GM21381 (cell line): ENCODE measurements around the gene PRR14.
A peak's percentile ranks its signal among the peaks of the same experiment; 100 is the strongest.

ENCODE experiments used
- ATAC-seq: cut with Tn5 transposase; IDR thresholded peaks from one replicate; pipeline ENCODE4 v1.9.1; 2021; ENCODE audit warnings: mild to moderate bottlenecking, moderate library complexity; ENCODE audit not compliant: unreplicated experiment

Gene PRR14

DNA sequence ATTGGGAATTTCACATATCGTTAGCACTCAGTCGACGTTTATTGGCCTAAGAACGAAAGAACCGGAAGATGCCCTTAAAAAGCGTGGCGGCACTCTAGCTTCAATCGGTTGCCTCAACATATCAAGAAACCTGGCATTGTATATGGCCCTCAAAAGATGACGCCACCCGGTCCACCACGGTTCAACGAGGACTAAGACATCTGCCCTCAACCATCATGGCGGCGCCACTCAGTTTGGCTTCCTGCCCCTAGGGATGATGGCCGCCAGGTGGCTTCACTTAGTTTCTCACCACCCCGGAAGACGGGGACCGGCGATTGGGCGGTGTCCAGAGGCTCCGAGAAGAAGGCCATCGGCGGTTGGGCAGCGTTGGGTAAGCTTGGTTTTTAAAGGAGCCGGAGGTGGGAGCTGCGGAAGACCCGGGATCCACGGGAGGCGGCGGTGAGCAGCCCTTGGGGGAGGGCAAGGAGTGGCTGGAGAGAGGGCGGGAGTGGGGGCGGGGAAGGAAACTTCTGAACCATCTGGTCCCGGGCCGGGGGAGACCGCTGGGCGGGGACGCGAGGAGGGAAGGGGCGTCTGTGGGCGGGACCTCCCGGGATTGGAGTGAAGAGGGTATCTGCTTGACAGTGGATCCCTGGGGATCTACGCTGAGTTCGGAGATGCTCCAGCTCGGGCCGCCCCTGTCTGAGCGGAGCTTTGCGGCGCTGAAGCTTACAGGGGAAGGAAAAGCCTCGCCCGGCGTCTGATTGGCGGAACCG, at the start of gene PRR14:
Gene PRR14, plus strand, starts transcription at position 592 of the 755 bp plus-strand sequence. CDS start 686 bp downstream, outside the sequence.
- ATAC-seq: peak; percentile 64

DNA sequence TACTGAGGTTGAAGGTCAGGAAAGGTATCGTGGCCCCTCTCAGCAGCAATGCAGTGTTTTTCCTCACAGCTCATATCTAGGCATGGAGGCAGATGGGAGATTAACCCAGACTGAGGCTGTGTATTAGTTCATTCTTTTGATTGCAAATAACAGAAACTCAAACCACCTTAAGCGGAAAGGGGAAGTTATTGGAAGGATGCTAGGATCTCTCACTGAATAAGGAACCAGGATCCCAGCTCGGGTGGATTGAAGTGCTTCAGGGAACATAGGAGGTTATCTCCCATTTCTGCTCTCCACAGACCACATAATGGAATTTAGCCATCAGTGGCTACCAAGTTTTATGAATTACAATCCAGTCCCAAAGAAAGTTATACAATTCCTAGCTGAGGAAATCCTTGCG, 48.8 kb upstream of the PRR14 start:
- no peak for ATAC-seq

DNA sequence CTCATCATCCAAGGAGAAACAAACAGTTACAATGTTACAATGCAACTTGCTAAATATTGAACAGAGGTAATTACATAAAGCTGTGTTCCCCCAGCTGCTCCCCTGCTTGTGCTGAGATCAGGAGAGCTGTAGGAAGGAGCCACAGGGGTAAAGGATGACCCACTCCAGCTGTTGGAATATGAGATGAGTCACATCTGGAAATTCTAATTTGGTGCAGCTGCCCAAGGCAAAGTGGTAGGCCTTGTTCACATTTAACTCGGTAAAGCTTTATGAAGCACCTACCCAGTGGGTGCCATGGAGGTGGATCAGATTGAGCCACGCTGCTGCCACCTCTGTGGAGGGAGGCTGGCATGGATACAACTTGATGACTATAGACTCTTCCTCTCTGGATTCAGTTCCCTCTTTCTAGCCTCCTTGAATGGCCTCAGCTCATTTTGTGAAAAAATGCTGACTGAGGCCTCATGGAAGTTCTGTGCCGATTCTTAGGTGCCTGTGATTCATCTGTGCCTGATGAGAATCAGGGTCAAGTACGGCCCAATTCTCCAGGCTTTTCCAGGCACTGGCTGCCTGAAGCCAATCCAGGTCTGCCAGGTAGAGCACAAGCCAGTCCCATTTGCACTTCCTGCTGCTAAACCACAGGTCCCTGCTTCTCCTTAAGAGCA, 48.0 kb upstream of the PRR14 start:
- no peak for ATAC-seq

DNA sequence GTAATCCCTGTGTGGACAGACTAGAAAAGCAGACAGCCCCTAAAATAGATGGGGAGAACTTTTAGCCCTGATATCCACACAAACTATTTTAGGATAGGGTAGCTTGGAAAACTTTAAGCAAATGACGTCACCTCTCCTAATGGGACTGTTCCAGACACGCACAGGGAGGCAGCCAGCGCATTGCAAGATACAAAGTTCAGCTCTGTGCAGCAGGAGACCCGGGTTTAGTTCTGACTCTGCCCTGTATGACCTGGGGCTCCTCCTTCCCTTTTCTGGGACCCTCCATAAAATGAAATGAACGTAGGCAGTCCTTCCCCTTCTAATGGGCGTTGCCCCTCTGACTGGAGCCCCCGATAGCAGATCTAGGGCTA, 46.8 kb upstream of the PRR14 start:
- no peak for ATAC-seq

DNA sequence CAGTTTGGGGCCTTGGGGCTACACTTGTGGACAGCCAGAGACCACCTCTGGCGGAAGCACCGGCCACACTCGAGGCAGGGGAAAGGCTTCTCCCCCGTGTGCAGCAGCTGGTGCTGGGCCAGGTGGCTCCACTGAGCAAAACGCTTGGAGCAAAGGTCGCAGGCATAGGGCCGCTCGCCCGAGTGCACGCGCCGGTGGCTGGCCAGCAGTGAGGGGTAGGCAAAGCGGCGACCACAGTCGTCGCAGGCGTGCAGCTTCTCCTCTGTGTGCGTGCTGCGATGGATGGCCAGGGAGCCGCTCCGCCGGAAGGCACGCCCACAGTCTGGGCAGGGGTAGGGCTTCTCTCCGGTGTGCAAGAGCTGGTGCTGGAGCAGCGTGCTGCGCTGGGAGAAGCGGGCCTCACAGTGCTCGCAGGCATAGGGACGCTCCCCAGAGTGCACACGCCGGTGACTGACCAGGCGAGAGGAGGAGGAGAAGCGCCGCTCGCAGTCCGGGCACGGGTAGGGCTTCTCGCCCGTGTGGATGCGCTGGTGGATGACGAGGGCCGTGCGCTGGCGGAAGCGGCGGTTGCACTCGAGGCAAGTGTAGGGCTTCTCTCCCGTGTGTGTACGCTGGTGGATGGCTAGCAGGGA, 46.3 kb upstream of the PRR14 start:
- no peak for ATAC-seq

DNA sequence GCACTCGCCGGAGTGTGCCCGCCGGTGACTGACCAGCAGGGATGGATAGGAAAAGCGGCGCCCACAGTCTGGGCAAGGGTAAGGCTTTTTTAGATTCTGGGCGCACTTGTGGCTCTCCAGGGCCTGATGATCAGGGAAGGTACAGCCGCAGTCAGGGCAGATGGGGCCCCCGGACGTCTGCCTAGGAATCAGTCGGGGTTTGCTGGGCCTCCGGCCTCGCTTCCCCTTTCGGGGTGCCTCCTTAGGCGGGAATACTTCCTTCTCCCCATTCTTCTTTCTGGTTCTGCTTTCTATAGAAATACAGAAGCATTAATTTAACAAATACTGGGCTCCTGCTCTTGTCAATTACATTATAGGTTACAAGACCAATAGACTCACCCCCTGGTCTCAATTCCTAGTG, 45.6 kb upstream of the PRR14 start:
- ATAC-seq: no peak

DNA sequence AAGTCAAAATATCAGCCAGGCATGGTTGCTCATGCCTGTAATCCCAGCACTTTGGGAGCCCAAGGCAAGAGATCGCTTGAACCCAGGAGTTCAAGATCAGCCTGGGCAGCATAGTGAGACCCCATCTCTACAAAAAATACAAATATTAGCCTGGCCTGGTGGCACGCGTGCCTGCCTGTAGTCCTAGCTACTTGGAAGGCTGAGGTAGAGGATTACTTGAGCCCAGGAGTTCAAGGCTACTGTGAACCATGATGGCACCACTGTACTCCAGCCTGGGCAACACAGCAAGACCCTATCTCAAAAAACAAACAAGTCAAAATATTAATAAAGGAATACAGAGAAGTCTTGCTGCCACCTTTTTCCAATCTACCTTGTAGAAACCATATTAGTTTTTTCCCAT, 44.8 kb upstream of the PRR14 start:
- ATAC-seq: no peak

DNA sequence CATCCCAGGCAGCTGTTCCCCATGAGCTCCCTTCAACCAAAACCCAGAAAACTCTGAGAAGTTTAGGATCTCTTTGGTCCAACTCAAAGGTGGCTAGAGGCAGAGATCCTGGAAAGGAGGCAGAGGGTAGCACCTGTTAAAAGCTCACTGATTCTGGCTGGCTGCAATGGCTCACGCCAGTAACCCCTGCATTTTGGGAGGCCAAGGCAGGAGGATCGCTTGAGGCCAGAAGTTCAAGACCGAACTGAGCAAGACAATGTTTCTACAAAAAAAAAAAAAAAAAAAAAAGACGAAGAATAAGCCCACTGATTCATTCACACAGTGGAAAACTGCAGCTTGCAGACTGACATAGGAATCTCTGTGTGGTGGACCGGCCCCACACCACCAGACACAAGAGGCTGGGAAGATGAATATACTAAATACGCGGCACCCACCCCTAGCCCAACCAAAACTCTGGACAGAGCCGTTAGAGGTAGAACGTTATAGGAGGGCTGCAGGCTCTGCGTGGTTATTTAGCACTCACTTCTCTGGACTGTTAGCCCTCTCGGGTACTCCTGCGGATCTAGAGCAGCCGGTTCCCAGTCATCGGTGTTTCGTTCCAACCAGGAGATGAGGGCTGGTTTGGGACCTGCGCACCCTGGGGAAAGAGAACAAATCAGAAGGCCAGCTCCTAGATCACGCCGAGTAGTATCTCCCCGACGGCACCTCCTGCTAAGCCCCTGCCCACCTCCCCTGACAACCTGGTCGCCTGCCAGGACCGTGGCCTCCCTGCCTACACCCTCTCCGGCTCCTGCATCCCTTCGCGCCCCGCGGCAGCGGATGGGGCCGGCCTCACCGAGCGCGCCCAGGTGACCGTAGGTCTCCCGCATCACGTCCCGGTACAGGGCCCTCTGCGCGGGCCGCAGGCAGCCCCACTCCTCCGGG, 41.5 kb upstream of the PRR14 start:
- peak; percentile 32 for ATAC-seq

DNA sequence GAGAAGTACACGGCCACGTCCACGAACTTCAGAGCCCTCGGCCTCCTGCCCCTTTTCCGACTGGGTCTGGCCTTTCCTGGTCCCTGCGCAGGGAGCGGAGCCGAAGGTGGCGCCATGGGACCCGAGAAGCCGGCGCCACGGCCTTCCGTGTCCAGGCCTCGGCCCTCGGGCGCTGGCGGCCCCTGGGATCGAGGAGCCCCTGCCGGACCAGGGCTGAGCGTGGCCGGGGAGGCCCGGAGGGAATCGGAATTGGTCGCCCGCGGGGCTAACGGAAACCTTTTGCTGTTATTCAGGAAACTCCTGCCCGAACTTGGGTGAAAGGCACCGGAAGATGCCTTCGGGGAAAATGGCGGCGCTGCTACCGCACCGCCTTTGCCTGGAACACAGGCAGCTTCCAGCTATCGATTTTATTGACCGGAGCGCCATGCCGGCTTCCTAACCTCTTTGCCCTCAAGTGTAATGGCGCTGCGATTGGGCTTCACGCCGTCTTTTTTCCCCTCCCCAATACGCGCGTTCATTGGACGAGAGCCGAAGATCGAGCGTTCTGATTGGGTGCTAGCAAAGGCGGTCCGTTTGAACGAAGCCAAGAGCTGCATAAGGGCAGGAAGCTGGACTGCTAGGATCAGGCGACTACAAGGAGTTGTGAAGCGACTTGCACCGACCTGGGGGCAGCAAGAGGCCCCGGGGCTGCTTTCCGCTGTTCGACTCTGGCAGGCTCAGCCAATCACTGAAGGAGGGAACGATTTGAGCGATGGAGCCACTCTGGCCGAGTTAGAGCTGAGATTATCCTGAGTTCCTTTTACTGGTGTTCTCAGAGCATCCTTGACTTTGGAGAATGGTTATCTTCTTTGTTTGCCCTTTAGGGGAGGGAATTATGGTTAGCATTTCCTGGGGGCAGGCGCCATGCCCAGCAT, 40.6 kb upstream of the PRR14 start, which contains the start of gene ZNF689:
Gene ZNF689, minus strand, starts transcription at position 464 of the 914 bp plus-strand sequence. Its CDS starts 348 bp downstream, at position 116.
- ATAC-seq: peak; percentile 80

DNA sequence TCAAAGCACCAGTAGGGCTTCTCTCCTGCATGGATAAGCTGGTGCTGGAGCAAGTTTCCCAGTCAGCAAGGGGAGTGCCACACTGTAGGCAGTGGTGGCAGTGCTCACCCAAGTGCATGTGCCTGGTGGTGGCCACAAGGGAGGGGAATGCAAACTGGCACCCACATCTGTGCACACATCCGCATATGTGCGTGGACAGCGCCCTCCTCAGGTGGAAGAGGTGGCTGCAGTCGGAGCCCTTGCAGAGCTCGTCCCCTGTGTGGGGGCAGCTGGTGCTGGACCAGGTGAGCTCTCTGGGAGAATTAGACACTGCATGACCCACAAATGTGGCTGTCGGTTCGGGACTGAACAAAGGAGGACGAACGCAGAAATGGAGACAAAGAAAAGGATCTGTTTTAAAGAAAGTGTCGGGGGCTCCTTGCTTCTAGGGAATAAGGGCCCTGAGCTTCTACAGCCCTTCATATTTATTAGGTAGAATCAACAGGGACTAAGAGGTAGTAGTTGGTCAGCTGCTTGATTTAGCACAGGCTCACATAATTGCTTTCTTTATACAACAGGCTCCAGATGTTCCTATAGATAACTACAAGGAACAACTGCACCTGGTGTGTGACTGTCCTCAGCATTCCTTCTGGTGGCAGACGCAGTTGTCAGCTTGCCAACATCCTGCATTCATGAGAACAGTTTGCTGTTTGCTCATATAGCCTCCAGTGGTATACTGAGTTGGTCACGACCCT, 35.2 kb upstream of the PRR14 start:
- no peak for ATAC-seq

DNA sequence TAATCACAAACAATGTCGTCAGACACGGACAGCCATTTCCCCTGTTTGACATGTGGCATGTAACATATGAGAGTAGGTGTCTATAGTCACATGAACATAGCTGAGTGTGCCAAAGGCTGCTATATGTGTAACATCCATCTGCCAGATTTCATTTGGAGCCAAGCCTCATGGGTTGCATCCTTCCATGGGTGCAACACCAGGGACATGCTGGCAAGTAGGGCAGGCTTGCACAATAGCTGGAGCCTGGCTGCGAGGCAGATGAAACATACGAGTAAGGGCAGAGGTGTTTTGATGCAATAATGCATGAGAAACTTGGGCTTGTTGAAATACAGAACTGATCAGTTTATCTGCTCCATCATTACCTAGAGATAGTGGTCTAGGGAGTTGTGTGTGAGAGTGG, 31.6 kb upstream of the PRR14 start:
- ATAC-seq: no peak

DNA sequence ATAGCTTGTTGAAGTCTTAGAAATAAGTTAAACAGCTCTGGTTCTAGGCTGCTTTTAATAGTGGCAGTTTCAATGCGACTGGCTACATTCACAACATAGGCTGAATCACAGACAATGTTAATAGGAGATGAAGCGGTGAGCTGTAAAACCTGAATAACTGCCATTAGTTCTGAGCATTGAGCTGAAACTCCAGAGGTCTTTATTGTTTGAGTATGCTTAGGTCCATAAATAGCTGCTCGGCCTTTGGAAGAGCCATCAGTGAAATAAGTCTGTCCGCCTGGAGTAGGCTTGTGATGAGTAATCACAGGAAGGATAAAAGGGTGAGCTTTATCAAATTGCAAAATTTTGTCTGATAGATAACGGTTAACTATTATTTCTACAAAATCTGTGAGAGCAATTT, 31.1 kb upstream of the PRR14 start:
- ATAC-seq: no peak

DNA sequence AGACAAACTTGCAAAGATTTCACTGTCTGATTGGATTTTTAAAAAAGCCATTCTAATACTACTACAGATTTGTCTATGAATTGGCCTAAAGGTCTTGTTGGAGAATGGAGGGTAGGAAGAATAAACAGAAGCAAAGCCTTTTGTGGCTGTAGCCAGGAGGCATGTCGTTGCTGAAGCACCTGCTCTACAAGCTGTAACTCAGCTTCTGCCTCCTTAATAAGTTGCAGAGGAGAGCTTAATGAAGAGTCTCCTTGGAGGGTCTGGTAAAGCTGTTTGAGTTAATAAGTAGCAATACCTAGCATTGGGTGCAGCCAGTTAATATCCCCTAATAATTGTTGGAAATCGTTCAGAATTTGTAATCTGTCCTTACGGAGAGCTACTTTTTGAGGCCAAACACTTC, 30.6 kb upstream of the PRR14 start:
- ATAC-seq: no peak

DNA sequence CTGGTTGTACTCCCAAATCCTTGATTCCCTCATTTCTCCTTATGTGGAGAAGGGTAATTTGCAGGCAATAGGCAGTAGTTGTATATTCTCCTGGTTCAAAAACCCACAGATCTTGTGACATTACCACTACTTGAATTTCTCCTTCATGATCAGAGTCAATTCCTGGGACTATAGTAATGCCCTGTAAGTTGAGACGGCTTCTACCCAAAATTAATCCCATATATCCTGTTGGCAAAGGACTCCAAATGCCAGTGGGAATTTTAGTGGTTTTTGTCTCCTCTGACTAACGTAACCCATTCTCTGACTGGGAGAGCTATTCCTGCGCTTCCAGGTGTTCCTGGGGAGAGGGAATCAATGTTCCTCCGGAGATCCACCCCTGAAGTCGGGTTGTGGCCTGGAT, 29.0 kb upstream of the PRR14 start:
- ATAC-seq: no peak

DNA sequence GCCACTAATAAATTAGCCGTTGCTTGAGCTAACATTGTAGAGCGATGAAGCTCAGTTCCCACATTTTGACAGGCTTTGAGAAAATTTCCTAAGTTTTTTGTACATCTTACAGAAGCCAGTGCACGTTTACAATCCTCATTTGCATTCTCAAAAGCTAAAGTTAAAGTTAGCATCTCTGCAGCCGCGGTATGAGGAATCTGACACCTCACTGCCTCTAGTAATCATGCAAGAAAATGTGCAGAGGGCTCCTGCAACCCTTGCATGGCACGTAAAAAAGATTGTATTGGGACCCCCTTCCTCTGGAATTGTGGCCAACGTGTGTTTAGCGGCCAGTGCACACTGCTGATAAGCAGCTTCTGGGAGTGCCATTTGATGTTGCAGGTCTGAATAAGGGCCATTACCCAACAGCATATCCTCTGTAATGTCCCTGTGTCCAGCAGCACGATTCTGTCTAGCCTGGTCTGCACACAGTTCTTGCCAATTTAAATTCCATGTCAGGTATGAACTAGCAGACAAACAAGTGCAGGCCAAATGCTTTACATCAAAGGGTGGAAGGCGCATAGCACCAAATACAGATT, 28.2 kb upstream of the PRR14 start:
- ATAC-seq: no peak

DNA sequence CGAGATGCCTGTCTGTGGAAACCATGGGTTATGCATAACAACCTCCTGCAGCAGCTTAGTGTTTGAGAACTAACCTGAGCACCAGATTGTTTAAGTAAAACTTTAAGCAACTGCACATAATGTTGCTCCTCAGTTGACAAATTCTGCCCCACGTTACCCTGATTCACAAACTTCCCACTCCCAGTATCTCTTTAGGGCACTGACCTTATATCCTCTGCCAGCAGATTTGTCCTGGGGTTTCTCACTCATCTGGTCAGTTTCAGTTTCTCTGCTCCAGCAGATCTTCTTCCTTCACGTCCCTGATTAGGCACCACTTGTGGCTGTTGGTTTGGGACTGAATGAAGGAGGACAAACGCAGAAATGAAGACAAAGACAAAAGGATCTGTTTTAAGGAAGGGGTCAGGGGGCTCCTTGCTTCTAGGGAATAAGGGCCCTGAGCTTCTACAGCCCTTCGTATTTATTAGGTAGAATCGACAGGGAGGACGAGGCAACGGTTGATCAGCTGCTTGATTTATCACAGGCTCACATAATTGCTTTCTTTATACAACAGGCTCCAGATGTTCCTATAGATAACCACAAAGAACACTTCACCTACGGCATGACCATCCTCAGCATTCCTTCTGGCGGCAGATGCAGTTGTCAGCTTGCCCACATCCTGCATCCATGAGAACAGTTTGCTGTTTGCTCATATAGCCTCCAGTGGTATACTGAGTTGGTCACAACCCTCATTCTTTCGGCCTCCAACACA, 27.1 kb upstream of the PRR14 start:
- no peak for ATAC-seq

DNA sequence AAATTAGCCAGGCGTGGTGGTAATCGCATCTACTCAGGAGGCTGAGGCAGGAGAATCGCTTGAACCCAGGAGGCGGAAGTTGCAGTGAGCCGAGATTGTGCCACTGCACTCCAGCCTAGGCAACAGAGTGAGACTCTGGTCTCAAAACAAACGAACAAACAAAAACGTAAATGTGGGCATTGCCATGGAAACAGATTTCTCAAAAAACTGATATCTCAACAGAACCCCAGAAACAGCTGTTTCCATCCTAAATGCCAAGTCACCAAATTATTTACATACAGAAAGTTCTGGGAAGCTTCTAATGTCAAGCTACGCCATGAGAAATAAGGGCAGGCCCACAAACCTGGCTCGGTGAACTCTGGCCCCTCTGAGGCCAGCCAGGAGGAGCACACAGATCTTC, 24.5 kb upstream of the PRR14 start:
- ATAC-seq: no peak
